Heart left ventricle (tissue), 13 donors: Measurements from ENCODE around the gene C1orf141.

Source experiments
- CTCF ChIP-seq, 12 donors: fragments of 200-600 bp; sonication (generic) in 4 of 12; IDR thresholded peaks; one replicate each; pipeline versions ENCODE4 v1.5.0 to v1.8.0; 2018 to 2022; ENCODE audit warnings: antibody characterized with exemption in 12 of 12, mild to moderate bottlenecking in 5 of 12
- POLR2A ChIP-seq, 2 donors: fragments of 450-650 bp; IDR thresholded peaks; one replicate each; pipeline ENCODE4 v1.6.1; 2017; ENCODE audit warnings: antibody characterized with exemption in 2 of 2, mild to moderate bottlenecking in 2 of 2, moderate library complexity in 2 of 2
- donor health status: ischemic (EF 13 %, LVEDD 7.1; RV severe dilation, severe dysfunction).
- donor health status: DM: no; HTN: yes; CAD: no.
- donor health status: DM: no; HTN: no; CAD: no.
- donor health status: ischemic (EF 25% LVEDD 6.9; RV normal size, moderate dysfunction).
- donor health status: ischemic (EF 25% LVEDD 5.7; RV mildly dilated, moderate dysfunction).
- donor health status: ischemic (EF 35%, LVEDD 5.7; RV mildly dilated, moderate dysfunction).
- donor health status: nonischemic (EF 11% LVEDD 7.7; RV severe dilation, severe dysfunction).
- donor health status: DM: yes; HTN: yes; CAD: no.
- donor health status: PGD.
- donor health status: ischemic (EF 29% LVEDD 5.4; RV normal size, mild dysfunction).
- donor health status: nonischemic (EF 23%, LVEDD 6.1; RV moderate dilation, normal function).

DNA sequence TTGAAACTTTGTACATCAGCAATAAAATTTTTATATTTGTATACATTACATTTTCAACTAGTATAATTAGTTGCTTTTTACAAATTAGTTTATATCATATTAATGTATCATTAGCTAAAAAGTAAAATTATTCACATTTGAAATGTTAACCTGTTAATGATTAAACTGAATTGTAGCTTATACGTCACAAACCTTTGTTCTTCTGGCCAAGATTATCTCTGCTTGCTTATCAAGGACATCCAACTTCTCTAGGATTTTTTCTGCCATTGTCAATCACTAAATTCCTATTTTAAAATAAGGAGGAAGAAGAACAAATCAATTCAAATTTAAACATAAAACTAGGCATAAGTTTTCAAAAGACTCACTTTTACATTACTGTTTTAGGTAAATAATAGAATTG, 7.8 kb downstream of the C1orf141 start:
- no peak for TF ChIP-seq CTCF (IDR thresholded peaks at IDR 0.05)
- TF ChIP-seq POLR2A (IDR thresholded peaks at IDR 0.05): no peak
